ENCODE data around the gene RP2.

Gene RP2

GRCh38 chrX:46836701-46837557 lies at the start of gene RP2:
Gene RP2 (plus strand): TSS chrX:46837043. CDS start chrX:46837101, 58 bp downstream.
- DNase-seq (ENCODE audit: low read depth): peak; percentile 76

GRCh38 chrX:46788902-46789301 lies 47.9 kb upstream of the RP2 start:
- no peak for DNase-seq (ENCODE audit: low read depth)

- no peak for DNase-seq (ENCODE audit: low read depth)
Observed at GRCh38 chrX:46791927-46792809, 44.7 kb upstream of the RP2 start.

- no peak for DNase-seq (ENCODE audit: low read depth)
Observed at GRCh38 chrX:46792810-46793188, 44.0 kb upstream of the RP2 start.

- DNase-seq (ENCODE audit: low read depth): no peak
Observed at GRCh38 chrX:46793386-46794143, 43.3 kb upstream of the RP2 start.

GRCh38 chrX:46796574-46797191 lies 40.2 kb upstream of the RP2 start:
- DNase-seq (ENCODE audit: low read depth): peak; percentile 24

GRCh38 chrX:46803140-46803539 lies 33.7 kb upstream of the RP2 start:
- no peak for DNase-seq (ENCODE audit: low read depth)

GRCh38 chrX:46805270-46805669 lies 31.6 kb upstream of the RP2 start:
- DNase-seq (ENCODE audit: low read depth): no peak

GRCh38 chrX:46811121-46811520 lies 25.7 kb upstream of the RP2 start:
- DNase-seq (ENCODE audit: low read depth): no peak

- DNase-seq (ENCODE audit: low read depth): no peak
Observed at GRCh38 chrX:46812445-46812844, 24.4 kb upstream of the RP2 start.

- DNase-seq (ENCODE audit: low read depth): no peak
Observed at GRCh38 chrX:46814966-46815365, 21.9 kb upstream of the RP2 start.

- no peak for DNase-seq (ENCODE audit: low read depth)
Observed at GRCh38 chrX:46819136-46819535, 17.7 kb upstream of the RP2 start.

- DNase-seq (ENCODE audit: low read depth): no peak
Observed at GRCh38 chrX:46820391-46821100, 16.3 kb upstream of the RP2 start.

- DNase-seq (ENCODE audit: low read depth): no peak
Observed at GRCh38 chrX:46823481-46823880, 13.4 kb upstream of the RP2 start.

- no peak for DNase-seq (ENCODE audit: low read depth)
Observed at GRCh38 chrX:46831765-46832327, 5.0 kb upstream of the RP2 start.

GRCh38 chrX:46837558-46838485 lies 979 bp downstream of the RP2 start:
- DNase-seq (ENCODE audit: low read depth): no peak

- DNase-seq (ENCODE audit: low read depth): no peak
Observed at GRCh38 chrX:46838486-46838870, 1.6 kb downstream of the RP2 start.

GRCh38 chrX:46838974-46839480 lies 2.2 kb downstream of the RP2 start:
- no peak for DNase-seq (ENCODE audit: low read depth)

- no peak for DNase-seq (ENCODE audit: low read depth)
Observed at GRCh38 chrX:46840946-46841345, 4.1 kb downstream of the RP2 start.

- DNase-seq (ENCODE audit: low read depth): no peak
Observed at GRCh38 chrX:46841346-46841745, 4.5 kb downstream of the RP2 start.

All from stimulated activated CD8-positive, alpha-beta memory T cell treated with anti-CD3 and anti-CD28 coated beads, Interleukin-12 subunit alpha, Interleukin-12 subunit beta, amount 100 ng/mL, for 4 hours (primary cell).